ENCODE data around the gene ATG5. TPM values are rescaled to one million over a fixed set of nuclear protein-coding genes. Genes with fewer than 3 reads are reported as not detected.
A peak's percentile ranks its signal among the peaks of the same experiment; 100 is the strongest.

Gene ATG5
- total RNA-seq, 1 donor from 2014 or later, result 25.5 TPM

- peak; percentile 68 for TF ChIP-seq CTCF (conservative IDR thresholded peaks at IDR 0.05; ENCODE audit: low read depth, low read length)
- no peak overlapping the region for H3K4me3 ChIP-seq (ENCODE audit: low read depth, low read length)
- DNase-seq (ENCODE audit: low read depth), result no peak
Measured at GRCh38 chr6:106334646-106335448, 9.3 kb upstream of the ATG5 start.

GRCh38 chr6:106324726-106325335 lies 729 bp downstream of the ATG5 start:
- DNase-seq (ENCODE audit: low read depth), result no peak
- H3K4me3 ChIP-seq (ENCODE audit: low read depth, low read length), result peak overlapping the region; percentile 82
- TF ChIP-seq CTCF (conservative IDR thresholded peaks at IDR 0.05; ENCODE audit: low read depth, low read length), result no peak

- H3K4me3 ChIP-seq (ENCODE audit: low read depth, low read length), result no peak overlapping the region
- no peak for DNase-seq (ENCODE audit: low read depth)
- TF ChIP-seq CTCF (conservative IDR thresholded peaks at IDR 0.05; ENCODE audit: low read depth, low read length), result no peak
Measured at GRCh38 chr6:106321940-106322339, 3.6 kb downstream of the ATG5 start.

- no peak for DNase-seq (ENCODE audit: low read depth)
- TF ChIP-seq CTCF (conservative IDR thresholded peaks at IDR 0.05; ENCODE audit: low read depth, low read length), result no peak
- H3K4me3 ChIP-seq (ENCODE audit: low read depth, low read length), result no peak overlapping the region
Measured at GRCh38 chr6:106318851-106319250, 6.7 kb downstream of the ATG5 start.

- no peak overlapping the region for H3K4me3 ChIP-seq (ENCODE audit: low read depth, low read length)
- DNase-seq (ENCODE audit: low read depth), result no peak
- no peak for TF ChIP-seq CTCF (conservative IDR thresholded peaks at IDR 0.05; ENCODE audit: low read depth, low read length)
Measured at GRCh38 chr6:106318061-106318460, 7.5 kb downstream of the ATG5 start.

GRCh38 chr6:106316375-106316766 lies 9.2 kb downstream of the ATG5 start:
- TF ChIP-seq CTCF (conservative IDR thresholded peaks at IDR 0.05; ENCODE audit: low read depth, low read length), result no peak
- H3K4me3 ChIP-seq (ENCODE audit: low read depth, low read length), result no peak overlapping the region
- DNase-seq (ENCODE audit: low read depth), result no peak

All from epithelial cell of proximal tubule (primary cell).